HEK293 (cell line): ENCODE data around the gene TMEFF1.

Experiments
- CTCF ChIA-PET: fragments of 350-600 bp; formaldehyde crosslinking; extraction: SDS; loops from one replicate; lab custom pipeline; 2021; ENCODE audit warnings: antibody characterized with exemption; lab: Yijun Ruan, JAX
- POLR2A ChIA-PET: fragments of 300-600 bp; formaldehyde crosslinking; extraction: SDS; loops from one replicate; lab custom pipeline; 2020; ENCODE audit warnings: antibody characterized with exemption, inconsistent platforms; lab: Yijun Ruan, JAX
- H3K27ac ChIP-seq: fragments of 200-500 bp; sonication (Bioruptor generic); 2 replicates; pipeline ENCODE4 v1.5.1; 2014; ENCODE audit warnings: low read depth, low read length, control low read depth, inconsistent platforms; ENCODE audit errors: extremely low read depth
- H3K36me3 ChIP-seq, 2 experiments: fragments of 200-500 bp in 1 of 2; sonication (Bioruptor generic) in 1 of 2; 1 replicate in 1 of 2; 2 replicates in 1 of 2; pipeline ENCODE4 v1.5.1; 2014 to 2017; ENCODE audit warnings: inconsistent platforms in 2 of 2, low read length in 2 of 2; ENCODE audit not compliant: control insufficient read depth in 2 of 2, insufficient read depth in 1 of 2
- H3K4me1 ChIP-seq: fragments of 200-500 bp; sonication (Bioruptor generic); 2 replicates; pipeline ENCODE4 v1.5.1; 2014; ENCODE audit warnings: mild to moderate bottlenecking, low read length, inconsistent platforms; ENCODE audit not compliant: control insufficient read depth, insufficient read depth
- H3K4me3 ChIP-seq: 2 replicates; pipeline ENCODE4 v1.5.1; 2011; ENCODE audit warnings: low read depth, mild to moderate bottlenecking, control low read depth, low read length, moderate library complexity
- H3K9me3 ChIP-seq: fragments of 200-500 bp; sonication (Bioruptor generic); 2 replicates; pipeline ENCODE4 v1.5.1; 2014; ENCODE audit warnings: low read depth, low read length, inconsistent platforms; ENCODE audit not compliant: control insufficient read depth, insufficient read depth
- HOXA7 ChIP-seq: sonication (generic); formaldehyde crosslinking; IDR thresholded peaks from 2 replicates; pipeline ENCODE4 v1.8.1; 2022; ENCODE audit warnings: missing genetic modification reagents, borderline replicate concordance
- KLF10 ChIP-seq: fragments of 450-650 bp; IDR thresholded peaks from 2 replicates; pipeline ENCODE4 v1.5.1; 2018; ENCODE audit warnings: missing biosample characterization, mild to moderate bottlenecking, missing genetic modification characterization
- PRDM1 ChIP-seq: fragments of 450-650 bp; formaldehyde crosslinking; IDR thresholded peaks from 2 replicates; pipeline ENCODE4; 2016; ENCODE audit warnings: missing biosample characterization, missing genetic modification characterization
- SETDB1 ChIP-seq: IDR thresholded peaks from one replicate; pipeline ENCODE4 v1.6.1; 2017; ENCODE audit warnings: mild to moderate bottlenecking, low read length, moderate library complexity, mixed read lengths; ENCODE audit not compliant: insufficient read length
- TRIM28 ChIP-seq: IDR thresholded peaks from 2 replicates; pipeline ENCODE4 v1.6.1; 2011; ENCODE audit warnings: low read length, control low read depth, borderline replicate concordance
- ZIC2 ChIP-seq: fragments of 450-650 bp; formaldehyde crosslinking; IDR thresholded peaks from 2 replicates; pipeline ENCODE4 v1.5.1; 2016; ENCODE audit warnings: missing biosample characterization, missing genetic modification characterization
- ZNF211 ChIP-seq: fragments of 450-650 bp; formaldehyde crosslinking; IDR thresholded peaks from 2 replicates; pipeline ENCODE4 v1.5.1; 2016; ENCODE audit warnings: low read depth, missing biosample characterization, missing genetic modification characterization
- ZNF529 ChIP-seq: fragments of 450-650 bp; formaldehyde crosslinking; IDR thresholded peaks from 2 replicates; pipeline ENCODE4 v1.5.1; 2017; ENCODE audit warnings: missing genetic modification characterization, missing biosample characterization; ENCODE audit not compliant: insufficient replicate concordance
- ZNF561 ChIP-seq: fragments of 450-650 bp; IDR thresholded peaks from 2 replicates; pipeline ENCODE4 v1.5.1; 2018; ENCODE audit warnings: missing biosample characterization, missing genetic modification characterization, borderline replicate concordance
- ZNF654 ChIP-seq: fragments of 450-650 bp; formaldehyde crosslinking; IDR thresholded peaks from 2 replicates; pipeline ENCODE4 v1.5.1; 2016; ENCODE audit warnings: low read depth, missing biosample characterization, missing genetic modification characterization
- TF ChIP-seq, protein P1 (sequence below): fragments of 450-650 bp; formaldehyde crosslinking; IDR thresholded peaks from 2 replicates; pipeline ENCODE4 v1.5.1; 2016; ENCODE audit warnings: missing biosample characterization, missing genetic modification characterization
- TF ChIP-seq, protein P2 (sequence below): fragments of 450-650 bp; formaldehyde crosslinking; IDR thresholded peaks from 2 replicates; pipeline ENCODE4 v1.5.1; 2016; ENCODE audit warnings: missing biosample characterization, missing genetic modification characterization
- TF ChIP-seq, protein P3 (sequence below): fragments of 450-650 bp; formaldehyde crosslinking; IDR thresholded peaks from 2 replicates; pipeline ENCODE4 v1.5.1; 2016; ENCODE audit warnings: missing biosample characterization, missing genetic modification characterization

Gene TMEFF1

DNA sequence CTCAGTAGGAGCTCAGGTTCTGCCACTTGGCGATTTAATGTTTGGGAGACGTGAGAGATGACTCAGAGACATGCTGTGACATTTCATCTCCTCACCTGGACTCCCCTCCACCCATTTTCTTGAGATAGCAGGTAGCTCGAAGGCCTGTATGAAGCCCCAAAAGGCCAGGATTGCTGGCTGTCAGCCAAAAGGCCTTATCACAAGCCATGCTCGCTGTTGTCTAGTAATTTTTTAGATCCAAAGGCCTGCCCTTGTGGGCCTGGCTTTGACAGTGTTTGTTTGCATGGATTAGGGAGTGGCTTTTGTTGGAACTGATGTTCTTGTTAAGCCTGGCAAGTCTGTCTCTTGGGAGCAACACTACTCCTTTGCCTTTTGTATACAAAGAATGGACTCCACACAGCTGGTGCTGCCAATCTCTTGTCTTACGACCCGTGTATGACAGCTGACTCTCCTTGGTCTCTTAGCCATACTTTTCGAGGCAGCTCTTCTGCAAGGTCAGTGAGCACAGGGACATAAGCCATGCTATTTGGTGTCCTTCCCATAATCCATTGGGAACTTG is 127.7 kb downstream of the TMEFF1 start:
- Histone ChIP-seq H3K4me1 (no peaks in the 10 kb centered on the region; the same call in 1 of the 2 replicates), H3K4me3 (no peak overlapping the region), H3K36me3 (no peaks in the 10 kb centered on the region)
- POLR2A ChIA-PET: no interaction called here
- TF ChIP-seq, protein P1, sequence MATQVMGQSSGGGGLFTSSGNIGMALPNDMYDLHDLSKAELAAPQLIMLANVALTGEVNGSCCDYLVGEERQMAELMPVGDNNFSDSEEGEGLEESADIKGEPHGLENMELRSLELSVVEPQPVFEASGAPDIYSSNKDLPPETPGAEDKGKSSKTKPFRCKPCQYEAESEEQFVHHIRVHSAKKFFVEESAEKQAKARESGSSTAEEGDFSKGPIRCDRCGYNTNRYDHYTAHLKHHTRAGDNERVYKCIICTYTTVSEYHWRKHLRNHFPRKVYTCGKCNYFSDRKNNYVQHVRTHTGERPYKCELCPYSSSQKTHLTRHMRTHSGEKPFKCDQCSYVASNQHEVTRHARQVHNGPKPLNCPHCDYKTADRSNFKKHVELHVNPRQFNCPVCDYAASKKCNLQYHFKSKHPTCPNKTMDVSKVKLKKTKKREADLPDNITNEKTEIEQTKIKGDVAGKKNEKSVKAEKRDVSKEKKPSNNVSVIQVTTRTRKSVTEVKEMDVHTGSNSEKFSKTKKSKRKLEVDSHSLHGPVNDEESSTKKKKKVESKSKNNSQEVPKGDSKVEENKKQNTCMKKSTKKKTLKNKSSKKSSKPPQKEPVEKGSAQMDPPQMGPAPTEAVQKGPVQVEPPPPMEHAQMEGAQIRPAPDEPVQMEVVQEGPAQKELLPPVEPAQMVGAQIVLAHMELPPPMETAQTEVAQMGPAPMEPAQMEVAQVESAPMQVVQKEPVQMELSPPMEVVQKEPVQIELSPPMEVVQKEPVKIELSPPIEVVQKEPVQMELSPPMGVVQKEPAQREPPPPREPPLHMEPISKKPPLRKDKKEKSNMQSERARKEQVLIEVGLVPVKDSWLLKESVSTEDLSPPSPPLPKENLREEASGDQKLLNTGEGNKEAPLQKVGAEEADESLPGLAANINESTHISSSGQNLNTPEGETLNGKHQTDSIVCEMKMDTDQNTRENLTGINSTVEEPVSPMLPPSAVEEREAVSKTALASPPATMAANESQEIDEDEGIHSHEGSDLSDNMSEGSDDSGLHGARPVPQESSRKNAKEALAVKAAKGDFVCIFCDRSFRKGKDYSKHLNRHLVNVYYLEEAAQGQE (tag by site-specific recombination): no peak
- TF ChIP-seq ZNF211 (tag by site-specific recombination) (no peak), PRDM1 (tag by site-specific recombination) (no peak), KLF10 (tag by site-specific recombination) (no peak), SETDB1 (no peak)
- TF ChIP-seq, protein P2, sequence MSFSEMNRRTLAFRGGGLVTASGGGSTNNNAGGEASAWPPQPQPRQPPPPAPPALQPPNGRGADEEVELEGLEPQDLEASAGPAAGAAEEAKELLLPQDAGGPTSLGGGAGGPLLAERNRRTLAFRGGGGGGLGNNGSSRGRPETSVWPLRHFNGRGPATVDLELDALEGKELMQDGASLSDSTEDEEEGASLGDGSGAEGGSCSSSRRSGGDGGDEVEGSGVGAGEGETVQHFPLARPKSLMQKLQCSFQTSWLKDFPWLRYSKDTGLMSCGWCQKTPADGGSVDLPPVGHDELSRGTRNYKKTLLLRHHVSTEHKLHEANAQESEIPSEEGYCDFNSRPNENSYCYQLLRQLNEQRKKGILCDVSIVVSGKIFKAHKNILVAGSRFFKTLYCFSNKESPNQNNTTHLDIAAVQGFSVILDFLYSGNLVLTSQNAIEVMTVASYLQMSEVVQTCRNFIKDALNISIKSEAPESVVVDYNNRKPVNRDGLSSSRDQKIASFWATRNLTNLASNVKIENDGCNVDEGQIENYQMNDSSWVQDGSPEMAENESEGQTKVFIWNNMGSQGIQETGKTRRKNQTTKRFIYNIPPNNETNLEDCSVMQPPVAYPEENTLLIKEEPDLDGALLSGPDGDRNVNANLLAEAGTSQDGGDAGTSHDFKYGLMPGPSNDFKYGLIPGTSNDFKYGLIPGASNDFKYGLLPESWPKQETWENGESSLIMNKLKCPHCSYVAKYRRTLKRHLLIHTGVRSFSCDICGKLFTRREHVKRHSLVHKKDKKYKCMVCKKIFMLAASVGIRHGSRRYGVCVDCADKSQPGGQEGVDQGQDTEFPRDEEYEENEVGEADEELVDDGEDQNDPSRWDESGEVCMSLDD: no peak
- TF ChIP-seq, all 188 proteins: peak for 0
- CTCF ChIA-PET: interaction anchor here (0.6 to 3.1 kb wide), 31 partner anchors 11 to 1428 kb away, joined by 3 to 65 read pairs (median 4); no protein-coding TSS in a partner anchor
- no peak overlapping the region for H3K27ac ChIP-seq
- H3K9me3 ChIP-seq: no peaks in the 10 kb centered on the region

DNA sequence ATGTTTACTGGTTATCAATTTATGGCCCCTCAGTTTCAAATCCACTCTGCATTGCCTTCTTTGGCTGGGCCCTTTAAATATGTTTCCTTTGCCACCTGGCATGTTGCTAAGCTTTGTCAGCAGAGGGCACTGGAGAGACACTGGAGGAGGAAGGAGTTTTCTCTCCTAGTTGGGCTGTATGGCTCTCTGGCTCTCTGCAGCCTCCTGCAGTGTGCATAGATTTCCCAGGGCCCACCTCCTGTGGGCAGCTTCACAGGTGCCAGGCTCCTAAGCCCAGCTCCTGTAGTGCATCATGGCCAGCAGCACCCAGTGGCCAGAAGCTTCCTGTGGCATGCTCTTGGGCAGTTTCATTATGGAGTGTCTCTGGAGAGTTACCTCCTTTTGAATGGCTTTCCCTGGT is 128.3 kb downstream of the TMEFF1 start:
- H3K9me3 ChIP-seq: no peaks in the 10 kb centered on the region
- no peak overlapping the region for H3K4me3 ChIP-seq
- POLR2A ChIA-PET: no interaction called here
- no peak overlapping the region for H3K27ac ChIP-seq
- H3K4me1 ChIP-seq: no peaks in the 10 kb centered on the region; the same call in 1 of the 2 replicates
- TF ChIP-seq ZNF211 (tag by site-specific recombination) (no peak), TRIM28 (0 out of 2 replicates have a peak, but pooled peaks have one; percentile 13), ZNF654 (tag by site-specific recombination) (peak; percentile 52), ZNF529 (no peak), ZIC2 (tag by site-specific recombination) (0 out of 2 replicates have a peak, but pooled peaks have one; percentile 24), HOXA7 (CRISPR knock-in tag) (no peak), ZNF561 (tag by site-specific recombination) (no peak)
- TF ChIP-seq, protein P3, sequence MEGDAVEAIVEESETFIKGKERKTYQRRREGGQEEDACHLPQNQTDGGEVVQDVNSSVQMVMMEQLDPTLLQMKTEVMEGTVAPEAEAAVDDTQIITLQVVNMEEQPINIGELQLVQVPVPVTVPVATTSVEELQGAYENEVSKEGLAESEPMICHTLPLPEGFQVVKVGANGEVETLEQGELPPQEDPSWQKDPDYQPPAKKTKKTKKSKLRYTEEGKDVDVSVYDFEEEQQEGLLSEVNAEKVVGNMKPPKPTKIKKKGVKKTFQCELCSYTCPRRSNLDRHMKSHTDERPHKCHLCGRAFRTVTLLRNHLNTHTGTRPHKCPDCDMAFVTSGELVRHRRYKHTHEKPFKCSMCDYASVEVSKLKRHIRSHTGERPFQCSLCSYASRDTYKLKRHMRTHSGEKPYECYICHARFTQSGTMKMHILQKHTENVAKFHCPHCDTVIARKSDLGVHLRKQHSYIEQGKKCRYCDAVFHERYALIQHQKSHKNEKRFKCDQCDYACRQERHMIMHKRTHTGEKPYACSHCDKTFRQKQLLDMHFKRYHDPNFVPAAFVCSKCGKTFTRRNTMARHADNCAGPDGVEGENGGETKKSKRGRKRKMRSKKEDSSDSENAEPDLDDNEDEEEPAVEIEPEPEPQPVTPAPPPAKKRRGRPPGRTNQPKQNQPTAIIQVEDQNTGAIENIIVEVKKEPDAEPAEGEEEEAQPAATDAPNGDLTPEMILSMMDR: peak; percentile 18; the same call in 1 of the 2 replicates
- TF ChIP-seq, all 188 proteins: peak for 4
- CTCF ChIA-PET: interaction anchor here (0.6 to 3.1 kb wide), 45 partner anchors 11 to 1351 kb away, joined by 3 to 65 read pairs (median 4); partner anchors contain the start of gene MSANTD3
- no peaks in the 10 kb centered on the region for H3K36me3 ChIP-seq
